ENCODE results near the gene FGFBP3.

FGFBP3 gene

GRCh38 chr10:91939653-91940052, 30.4 kb upstream of the FGFBP3 start:
- POLR2A ChIA-PET = interaction anchor here (0.6 kb wide), 1 partner anchor 125 kb away, joined by 3 read pairs; no protein-coding TSS in a partner anchor
- Histone ChIP-seq H3K4me3 (ENCODE audit: control insufficient read depth in 1 of 7, extremely low read depth in 1 of 7, insufficient read depth in 4 of 7, low read depth in 2 of 7, low read length in 6 of 7) (no peak overlapping the region), H3K36me3 (ENCODE audit: control insufficient read depth in 4 of 4, insufficient read depth in 4 of 4, low read length in 3 of 4) (peaks cover 20 to 46% (median 25%) of the 10 kb centered on the region in 4 experiments)

GRCh38 chr10:91935886-91936285, 26.6 kb upstream of the FGFBP3 start:
- WGBS (ENCODE audit: insufficient coverage) = no CpG with 5 or more reads among the region's 2 CpGs
- H3K27me3 ChIP-seq (replicated peaks in 2 of 5; ENCODE audit: control insufficient read depth in 4 of 5, insufficient read depth in 5 of 5, low read length in 4 of 5) = no peaks in the 10 kb centered on the region

More at GRCh38 chr10:91939653-91940052, 30.4 kb upstream of the FGFBP3 start:
- no peaks in the 10 kb centered on the region for H3K27me3 ChIP-seq (replicated peaks in 2 of 5; ENCODE audit: control insufficient read depth in 4 of 5, insufficient read depth in 5 of 5, low read length in 4 of 5)
- WGBS (ENCODE audit: insufficient coverage) = 100% methylated on average over 3 of the region's 4 CpGs
- no peaks in the 10 kb centered on the region for H3K4me1 ChIP-seq (ENCODE audit: control extremely low read depth in 1 of 4, control insufficient read depth in 4 of 4, insufficient read depth in 4 of 4, low read length in 3 of 4)
- DNase-seq = no peak
- CTCF ChIA-PET = interaction anchor here (1.7 kb wide), 1 partner anchor 54 kb away, joined by 3 read pairs; no protein-coding TSS in a partner anchor
- no peak overlapping the region for H3K27ac ChIP-seq (ENCODE audit: insufficient read depth in 1 of 2, low read depth in 1 of 2, low read length in 2 of 2, poor library complexity in 1 of 2, severe bottlenecking in 2 of 2)
- peaks cover 0 to 5% (median 0%) of the 10 kb centered on the region in 5 experiments for H3K9me3 ChIP-seq (ENCODE audit: control extremely low read depth in 1 of 5, control insufficient read depth in 4 of 5, insufficient read depth in 2 of 5, low read depth in 1 of 5, low read length in 4 of 5)

GRCh38 chr10:91932737-91933136, 23.5 kb upstream of the FGFBP3 start:
- Histone ChIP-seq H3K36me3 (ENCODE audit: control insufficient read depth in 4 of 4, insufficient read depth in 4 of 4, low read length in 3 of 4) (peaks cover 15 to 40% (median 26%) of the 10 kb centered on the region in 4 experiments), H3K27ac (ENCODE audit: insufficient read depth in 1 of 2, low read depth in 1 of 2, low read length in 2 of 2, poor library complexity in 1 of 2, severe bottlenecking in 2 of 2) (no peak overlapping the region), H3K4me3 (ENCODE audit: control insufficient read depth in 1 of 7, extremely low read depth in 1 of 7, insufficient read depth in 4 of 7, low read depth in 2 of 7, low read length in 6 of 7) (no peak overlapping the region), H3K27me3 (replicated peaks in 2 of 5; ENCODE audit: control insufficient read depth in 4 of 5, insufficient read depth in 5 of 5, low read length in 4 of 5) (no peaks in the 10 kb centered on the region), H3K4me1 (ENCODE audit: control extremely low read depth in 1 of 4, control insufficient read depth in 4 of 4, insufficient read depth in 4 of 4, low read length in 3 of 4) (no peaks in the 10 kb centered on the region), H3K9me3 (ENCODE audit: control extremely low read depth in 1 of 5, control insufficient read depth in 4 of 5, insufficient read depth in 2 of 5, low read depth in 1 of 5, low read length in 4 of 5) (peaks cover 0 to 5% (median 0%) of the 10 kb centered on the region in 5 experiments)
- CTCF ChIA-PET = interaction anchor here (1.3 kb wide), 1 partner anchor 9 kb away, joined by 6 read pairs; no protein-coding TSS in a partner anchor
- no peak for DNase-seq
- WGBS (ENCODE audit: insufficient coverage) = no CpG with 5 or more reads among the region's 1 CpG
- POLR2A ChIA-PET = no interaction called here

More at GRCh38 chr10:91935886-91936285, 26.6 kb upstream of the FGFBP3 start:
- H3K4me3 ChIP-seq (ENCODE audit: control insufficient read depth in 1 of 7, extremely low read depth in 1 of 7, insufficient read depth in 4 of 7, low read depth in 2 of 7, low read length in 6 of 7) = no peak overlapping the region
- DNase-seq = no peak
- H3K36me3 ChIP-seq (ENCODE audit: control insufficient read depth in 4 of 4, insufficient read depth in 4 of 4, low read length in 3 of 4) = peaks cover 16 to 44% (median 29%) of the 10 kb centered on the region in 4 experiments
- POLR2A ChIA-PET = no interaction called here
- CTCF ChIA-PET = interaction anchor here (1.8 kb wide), 1 partner anchor 12 kb away, joined by 4 read pairs; the partner anchor contains the start of gene BTAF1
- no peak overlapping the region for H3K27ac ChIP-seq (ENCODE audit: insufficient read depth in 1 of 2, low read depth in 1 of 2, low read length in 2 of 2, poor library complexity in 1 of 2, severe bottlenecking in 2 of 2)
- peaks cover 0 to 5% (median 0%) of the 10 kb centered on the region in 5 experiments for H3K9me3 ChIP-seq (ENCODE audit: control extremely low read depth in 1 of 5, control insufficient read depth in 4 of 5, insufficient read depth in 2 of 5, low read depth in 1 of 5, low read length in 4 of 5)
- no peaks in the 10 kb centered on the region for H3K4me1 ChIP-seq (ENCODE audit: control extremely low read depth in 1 of 4, control insufficient read depth in 4 of 4, insufficient read depth in 4 of 4, low read length in 3 of 4)

- Histone ChIP-seq H3K4me3 (ENCODE audit: control insufficient read depth in 1 of 7, extremely low read depth in 1 of 7, insufficient read depth in 4 of 7, low read depth in 2 of 7, low read length in 6 of 7) (no peak overlapping the region), H3K27me3 (replicated peaks in 2 of 5; ENCODE audit: control insufficient read depth in 4 of 5, insufficient read depth in 5 of 5, low read length in 4 of 5) (no peaks in the 10 kb centered on the region), H3K36me3 (ENCODE audit: control insufficient read depth in 4 of 4, insufficient read depth in 4 of 4, low read length in 3 of 4) (peaks cover 11 to 39% (median 20%) of the 10 kb centered on the region in 4 experiments), H3K27ac (ENCODE audit: insufficient read depth in 1 of 2, low read depth in 1 of 2, low read length in 2 of 2, poor library complexity in 1 of 2, severe bottlenecking in 2 of 2) (no peak overlapping the region), H3K9me3 (ENCODE audit: control extremely low read depth in 1 of 5, control insufficient read depth in 4 of 5, insufficient read depth in 2 of 5, low read depth in 1 of 5, low read length in 4 of 5) (peaks cover 0 to 5% (median 0%) of the 10 kb centered on the region in 5 experiments), H3K4me1 (ENCODE audit: control extremely low read depth in 1 of 4, control insufficient read depth in 4 of 4, insufficient read depth in 4 of 4, low read length in 3 of 4) (no peaks in the 10 kb centered on the region)
- ChIA-PET CTCF (interaction anchor here (0.7 to 1.3 kb wide), 4 partner anchors 10 to 503 kb away, joined by 3 to 6 read pairs (median 3); no protein-coding TSS in a partner anchor), POLR2A (interaction anchor here (0.5 kb wide), 1 partner anchor 90 kb away, joined by 3 read pairs; no protein-coding TSS in a partner anchor)
- no peak for DNase-seq
- WGBS (ENCODE audit: insufficient coverage) = 87% methylated on average over 3 of the region's 3 CpGs
Observed at GRCh38 chr10:91931526-91932190, 22.4 kb upstream of the FGFBP3 start.

GRCh38 chr10:91930939-91931338, 21.7 kb upstream of the FGFBP3 start:
- H3K4me3 ChIP-seq (ENCODE audit: control insufficient read depth in 1 of 7, extremely low read depth in 1 of 7, insufficient read depth in 4 of 7, low read depth in 2 of 7, low read length in 6 of 7) = no peak overlapping the region
- no peak for DNase-seq
- WGBS (ENCODE audit: insufficient coverage) = no CpG with 5 or more reads among the region's 3 CpGs
- no peaks in the 10 kb centered on the region for H3K27me3 ChIP-seq (replicated peaks in 2 of 5; ENCODE audit: control insufficient read depth in 4 of 5, insufficient read depth in 5 of 5, low read length in 4 of 5)
- ChIA-PET CTCF (interaction anchor here (0.7 to 1.2 kb wide), 3 partner anchors 19 to 504 kb away, joined by 3 read pairs; no protein-coding TSS in a partner anchor), POLR2A (no interaction called here)
- no peaks in the 10 kb centered on the region for H3K9me3 ChIP-seq (ENCODE audit: control extremely low read depth in 1 of 5, control insufficient read depth in 4 of 5, insufficient read depth in 2 of 5, low read depth in 1 of 5, low read length in 4 of 5)
- peaks cover 0 to 4% (median 0%) of the 10 kb centered on the region in 4 experiments for H3K4me1 ChIP-seq (ENCODE audit: control extremely low read depth in 1 of 4, control insufficient read depth in 4 of 4, insufficient read depth in 4 of 4, low read length in 3 of 4)
- no peak overlapping the region for H3K27ac ChIP-seq (ENCODE audit: insufficient read depth in 1 of 2, low read depth in 1 of 2, low read length in 2 of 2, poor library complexity in 1 of 2, severe bottlenecking in 2 of 2)
- peaks cover 5 to 37% (median 15%) of the 10 kb centered on the region in 4 experiments for H3K36me3 ChIP-seq (ENCODE audit: control insufficient read depth in 4 of 4, insufficient read depth in 4 of 4, low read length in 3 of 4)

GRCh38 chr10:91925022-91925320, 15.7 kb upstream of the FGFBP3 start:
- H3K36me3 ChIP-seq (ENCODE audit: control insufficient read depth in 4 of 4, insufficient read depth in 4 of 4, low read length in 3 of 4) = peaks cover 3 to 9% (median 6%) of the 10 kb centered on the region in 4 experiments
- no CpG with 5 or more reads among the region's 2 CpGs for WGBS (ENCODE audit: insufficient coverage)
- ChIA-PET POLR2A (no interaction called here), CTCF (interaction anchor here (1.7 to 3.2 kb wide), 2 partner anchors 11 kb away, joined by 4 to 15 read pairs; no protein-coding TSS in a partner anchor)
- no peak for DNase-seq
- H3K27me3 ChIP-seq (replicated peaks in 2 of 5; ENCODE audit: control insufficient read depth in 4 of 5, insufficient read depth in 5 of 5, low read length in 4 of 5) = no peaks in the 10 kb centered on the region
- H3K9me3 ChIP-seq (ENCODE audit: control extremely low read depth in 1 of 5, control insufficient read depth in 4 of 5, insufficient read depth in 2 of 5, low read depth in 1 of 5, low read length in 4 of 5) = no peaks in the 10 kb centered on the region
- peak overlapping the region in 1 of 2 experiments; percentile 97 for H3K27ac ChIP-seq (ENCODE audit: insufficient read depth in 1 of 2, low read depth in 1 of 2, low read length in 2 of 2, poor library complexity in 1 of 2, severe bottlenecking in 2 of 2)
- H3K4me3 ChIP-seq (ENCODE audit: control insufficient read depth in 1 of 7, extremely low read depth in 1 of 7, insufficient read depth in 4 of 7, low read depth in 2 of 7, low read length in 6 of 7) = peak overlapping the region in 6 of 7 experiments; percentile 89 to 99 (median 96)
- peaks cover 6 to 16% (median 11%) of the 10 kb centered on the region in 4 experiments for H3K4me1 ChIP-seq (ENCODE audit: control extremely low read depth in 1 of 4, control insufficient read depth in 4 of 4, insufficient read depth in 4 of 4, low read length in 3 of 4)
